Upper lobe of left lung (tissue), 4 donors: ENCODE results near the gene CASP10.

ENCODE experiments used
- POLR2A ChIP-seq, 4 donors: fragments of 450-650 bp; IDR thresholded peaks; one replicate each; pipeline ENCODE4 v1.5.1; 2016 to 2017; ENCODE audit warnings: antibody characterized with exemption in 4 of 4, mild to moderate bottlenecking in 2 of 4
- POLR2AphosphoS5 ChIP-seq, 2 donors: sonication (generic); formaldehyde crosslinking; IDR thresholded peaks; one replicate each; pipeline ENCODE4 v1.5.1; 2017; ENCODE audit warnings: antibody characterized with exemption in 2 of 2
- TF ChIP-seq, protein P1 (sequence below), 6 experiments: fragments of 450-650 bp in 4 of 6; fragments of 200-600 bp in 2 of 6; sonication (generic) in 2 of 6; IDR thresholded peaks; one replicate each; pipeline ENCODE4 v1.5.1; 2016 to 2019; ENCODE audit warnings: antibody characterized with exemption in 6 of 6

DNA sequence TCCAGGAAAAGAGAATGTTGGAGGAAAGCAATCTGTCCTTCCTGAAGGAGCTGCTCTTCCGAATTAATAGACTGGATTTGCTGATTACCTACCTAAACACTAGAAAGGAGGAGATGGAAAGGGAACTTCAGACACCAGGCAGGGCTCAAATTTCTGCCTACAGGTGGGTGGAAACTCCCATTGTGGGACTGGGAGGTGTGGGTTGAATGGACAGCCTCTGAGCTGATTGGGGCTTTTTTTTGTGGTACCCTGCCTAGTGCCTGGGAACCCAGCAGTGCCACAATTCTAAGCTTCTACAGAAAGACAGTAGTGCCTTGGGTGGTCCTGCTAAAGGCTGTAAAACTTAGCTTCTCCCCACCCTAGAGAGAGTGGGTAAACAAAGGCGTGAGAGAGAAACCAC lies 83.7 kb downstream of the CASP10 start:
- TF ChIP-seq, protein P1, sequence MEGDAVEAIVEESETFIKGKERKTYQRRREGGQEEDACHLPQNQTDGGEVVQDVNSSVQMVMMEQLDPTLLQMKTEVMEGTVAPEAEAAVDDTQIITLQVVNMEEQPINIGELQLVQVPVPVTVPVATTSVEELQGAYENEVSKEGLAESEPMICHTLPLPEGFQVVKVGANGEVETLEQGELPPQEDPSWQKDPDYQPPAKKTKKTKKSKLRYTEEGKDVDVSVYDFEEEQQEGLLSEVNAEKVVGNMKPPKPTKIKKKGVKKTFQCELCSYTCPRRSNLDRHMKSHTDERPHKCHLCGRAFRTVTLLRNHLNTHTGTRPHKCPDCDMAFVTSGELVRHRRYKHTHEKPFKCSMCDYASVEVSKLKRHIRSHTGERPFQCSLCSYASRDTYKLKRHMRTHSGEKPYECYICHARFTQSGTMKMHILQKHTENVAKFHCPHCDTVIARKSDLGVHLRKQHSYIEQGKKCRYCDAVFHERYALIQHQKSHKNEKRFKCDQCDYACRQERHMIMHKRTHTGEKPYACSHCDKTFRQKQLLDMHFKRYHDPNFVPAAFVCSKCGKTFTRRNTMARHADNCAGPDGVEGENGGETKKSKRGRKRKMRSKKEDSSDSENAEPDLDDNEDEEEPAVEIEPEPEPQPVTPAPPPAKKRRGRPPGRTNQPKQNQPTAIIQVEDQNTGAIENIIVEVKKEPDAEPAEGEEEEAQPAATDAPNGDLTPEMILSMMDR (IDR thresholded peaks at IDR 0.05): no peak
- TF ChIP-seq POLR2A (IDR thresholded peaks at IDR 0.05) (no peak), POLR2AphosphoS5 (IDR thresholded peaks at IDR 0.05) (no peak)
